HG03520 (cell line): Measurements from ENCODE around the gene SELENBP1.
"Not testable (repeated sequence)": the region's sequence is repeated elsewhere in the genome, so short reads cannot be mapped to it uniquely, and the experiment has no call there.

Experiments
- ATAC-seq: cut with Tn5 transposase; IDR thresholded peaks from one replicate; pipeline ENCODE4 v1.9.1; 2021; ENCODE audit warnings: mild to moderate bottlenecking, moderate library complexity; ENCODE audit not compliant: unreplicated experiment

Gene SELENBP1

DNA sequence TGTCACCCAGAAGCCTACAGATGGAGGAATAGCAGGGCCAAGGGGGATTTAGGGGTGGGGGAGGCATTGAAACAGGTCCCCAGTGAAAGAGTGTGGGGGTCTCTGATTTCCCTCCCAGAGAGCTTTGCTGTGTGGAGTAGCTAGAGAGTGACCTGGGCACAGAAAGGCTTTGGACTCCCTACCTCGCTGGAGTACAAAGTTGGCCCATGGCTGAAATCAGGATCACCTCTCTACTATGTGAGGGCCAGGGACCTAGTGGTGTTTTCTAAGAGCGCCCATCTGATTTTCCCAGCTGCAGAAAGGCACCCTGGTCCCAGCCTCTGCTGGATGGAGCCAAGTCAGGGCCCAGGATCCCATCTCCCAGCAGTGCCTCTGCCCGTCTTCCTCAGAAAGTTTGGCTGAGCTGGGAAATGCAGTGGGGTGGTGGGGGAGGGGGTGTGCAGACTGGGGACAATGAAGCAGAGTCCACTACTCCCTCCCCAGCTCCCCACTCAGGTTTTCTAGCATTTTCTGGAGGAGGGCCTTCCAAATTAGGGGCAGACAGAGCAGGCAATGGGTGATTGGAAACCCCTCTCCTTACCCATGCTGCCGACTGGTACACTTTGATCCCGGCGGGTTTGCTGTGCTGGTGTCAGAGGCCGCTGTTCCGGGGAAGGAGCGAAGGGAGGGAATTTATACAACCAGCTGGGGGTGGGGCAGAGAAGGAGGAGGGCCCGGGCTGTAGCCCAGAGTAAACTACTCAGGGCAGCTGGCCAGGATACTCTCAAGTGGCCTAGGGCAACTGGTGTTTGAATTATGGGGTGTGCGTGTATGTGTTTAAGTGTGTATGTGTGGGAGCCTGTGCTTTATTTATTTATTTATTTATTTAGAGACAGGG lies at the start of gene SELENBP1:
SELENBP1 (minus strand) TSS at position 648 of the 877 bp plus-strand sequence; CDS start at position 584, 64 bp downstream.
- ATAC-seq = no peak

DNA sequence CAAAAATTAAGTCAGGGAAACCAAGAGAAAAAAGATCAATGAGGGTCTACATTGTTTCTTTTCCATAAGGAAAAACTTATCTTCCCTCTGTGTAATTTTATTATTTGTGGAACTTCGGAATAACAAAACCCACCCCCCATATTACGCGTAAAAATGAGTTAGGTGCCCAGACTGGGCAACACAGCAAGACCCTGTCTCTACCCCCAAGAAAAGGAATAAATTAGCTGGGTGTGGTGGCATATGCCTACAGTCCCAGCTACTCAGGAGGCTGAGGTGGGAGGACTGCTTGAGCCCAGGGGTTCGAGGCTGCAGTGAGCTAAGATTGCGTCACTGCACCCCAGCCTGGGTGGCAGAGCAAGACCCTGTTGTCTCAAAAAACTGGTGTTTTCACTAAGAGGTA lies 47.3 kb upstream of the SELENBP1 start:
- no peak for ATAC-seq

DNA sequence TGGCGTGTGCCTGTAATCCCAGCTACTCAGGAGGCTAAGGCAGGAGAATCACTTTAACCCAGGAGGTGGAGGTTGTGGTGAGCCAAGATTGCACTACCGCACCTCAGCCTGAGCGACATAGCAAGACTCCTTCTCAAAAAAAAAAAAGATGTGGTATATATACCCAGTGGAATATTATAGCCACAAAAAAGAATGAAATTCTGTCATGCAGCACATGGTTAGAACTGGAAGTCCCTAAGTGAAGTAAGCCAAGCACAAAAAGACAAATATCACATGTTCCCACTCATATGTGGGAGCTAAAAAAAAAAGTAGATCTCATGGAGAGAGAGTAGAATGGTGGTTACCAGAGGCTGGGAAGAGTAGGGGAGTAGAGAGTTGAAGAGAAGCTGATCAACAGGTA lies 45.6 kb upstream of the SELENBP1 start:
- no peak for ATAC-seq

DNA sequence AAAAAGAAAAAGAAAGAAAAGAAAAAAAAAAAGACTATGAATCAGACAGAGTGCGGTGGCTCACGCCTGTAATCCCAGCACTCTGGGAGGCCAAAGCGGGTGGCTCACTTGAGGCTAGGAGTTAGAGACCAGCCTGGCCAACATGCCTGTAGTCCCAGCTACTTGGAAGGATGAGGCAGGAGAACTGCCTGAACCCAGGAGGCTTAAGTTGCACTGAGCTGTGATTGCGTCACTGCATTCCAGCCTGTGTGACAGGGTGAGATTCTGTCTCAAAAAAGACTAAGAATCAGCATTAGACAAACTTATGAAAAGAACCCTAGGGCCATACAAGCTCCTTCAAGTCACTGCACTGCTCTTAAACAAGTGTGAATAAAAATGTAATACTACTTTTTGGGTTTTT lies 43.7 kb upstream of the SELENBP1 start:
- no peak for ATAC-seq

DNA sequence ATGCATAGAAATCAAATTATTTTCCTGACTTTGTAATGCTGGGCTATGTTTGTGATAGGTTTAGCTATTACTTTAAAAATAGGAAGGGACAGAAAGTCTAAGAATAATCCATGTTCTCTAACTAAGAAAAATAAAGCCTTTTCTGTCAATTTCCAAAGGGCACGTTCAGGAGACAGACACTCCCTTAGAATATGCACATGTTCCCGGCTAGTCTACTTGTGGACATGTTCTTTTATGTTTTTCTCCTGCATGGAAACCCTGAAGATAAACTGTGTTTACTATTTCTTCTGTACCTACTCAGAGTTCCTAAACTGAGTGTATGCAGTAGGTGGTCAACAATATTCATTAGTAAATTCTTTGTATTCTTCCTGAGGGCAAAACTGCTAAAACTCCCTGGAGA lies 39.4 kb upstream of the SELENBP1 start:
- no peak for ATAC-seq

DNA sequence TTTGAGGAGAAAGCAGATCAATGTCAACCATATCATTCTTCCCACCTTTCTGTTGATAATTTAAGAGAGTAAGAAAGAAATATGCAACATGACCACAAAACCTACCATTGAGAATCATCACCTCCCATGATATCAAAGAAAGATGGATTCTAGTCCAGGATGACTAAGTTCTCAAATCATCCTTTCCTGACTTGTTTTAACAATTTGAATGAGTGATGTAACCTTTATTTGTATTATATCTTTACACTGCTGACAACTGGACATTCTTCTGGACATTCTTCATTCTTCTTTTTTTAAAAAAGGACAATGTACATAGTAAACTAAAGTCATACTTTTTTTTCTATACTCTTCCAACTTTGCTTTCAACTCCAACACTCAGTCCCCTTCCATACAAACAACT lies 36.4 kb upstream of the SELENBP1 start:
- ATAC-seq = no peak

DNA sequence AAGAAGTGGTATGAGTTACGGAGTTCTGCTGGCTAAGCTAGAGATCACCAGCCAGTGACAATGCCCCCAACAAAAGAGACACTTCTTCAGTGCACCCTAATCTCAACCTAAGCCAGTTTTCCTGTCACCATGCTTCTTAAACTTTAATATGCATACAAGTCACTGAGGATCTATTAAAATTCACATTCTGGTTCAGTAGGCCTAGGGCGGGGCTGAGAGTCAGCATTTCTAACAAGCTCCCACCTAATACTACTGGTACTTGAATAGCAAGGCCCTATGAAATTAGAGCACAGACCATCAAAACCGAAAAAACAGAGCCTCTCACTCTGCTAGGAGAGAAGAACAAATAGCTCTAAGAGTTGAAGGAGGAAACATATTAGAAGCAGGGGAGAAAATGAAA lies 34.8 kb upstream of the SELENBP1 start:
- no peak for ATAC-seq

DNA sequence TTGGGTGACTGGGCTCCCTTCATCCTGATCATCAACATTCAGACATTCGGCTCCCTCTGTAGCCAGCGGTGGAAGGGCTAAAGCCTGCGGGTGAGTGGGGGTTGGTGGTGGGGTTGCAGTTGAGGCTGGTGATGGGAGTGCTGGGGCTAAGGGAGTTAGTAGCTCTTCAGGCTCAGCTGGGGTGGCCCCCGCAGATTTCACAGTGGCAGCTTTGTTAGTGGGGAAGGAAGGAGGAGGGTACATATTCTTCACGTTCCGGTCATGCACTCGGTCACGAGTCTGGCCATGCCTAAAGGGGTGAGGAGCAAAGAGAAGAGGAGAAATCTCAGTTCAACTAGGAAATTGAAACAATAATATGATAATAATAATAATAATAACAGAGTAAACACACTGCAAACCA lies 33.7 kb upstream of the SELENBP1 start:
- no peak for ATAC-seq

DNA sequence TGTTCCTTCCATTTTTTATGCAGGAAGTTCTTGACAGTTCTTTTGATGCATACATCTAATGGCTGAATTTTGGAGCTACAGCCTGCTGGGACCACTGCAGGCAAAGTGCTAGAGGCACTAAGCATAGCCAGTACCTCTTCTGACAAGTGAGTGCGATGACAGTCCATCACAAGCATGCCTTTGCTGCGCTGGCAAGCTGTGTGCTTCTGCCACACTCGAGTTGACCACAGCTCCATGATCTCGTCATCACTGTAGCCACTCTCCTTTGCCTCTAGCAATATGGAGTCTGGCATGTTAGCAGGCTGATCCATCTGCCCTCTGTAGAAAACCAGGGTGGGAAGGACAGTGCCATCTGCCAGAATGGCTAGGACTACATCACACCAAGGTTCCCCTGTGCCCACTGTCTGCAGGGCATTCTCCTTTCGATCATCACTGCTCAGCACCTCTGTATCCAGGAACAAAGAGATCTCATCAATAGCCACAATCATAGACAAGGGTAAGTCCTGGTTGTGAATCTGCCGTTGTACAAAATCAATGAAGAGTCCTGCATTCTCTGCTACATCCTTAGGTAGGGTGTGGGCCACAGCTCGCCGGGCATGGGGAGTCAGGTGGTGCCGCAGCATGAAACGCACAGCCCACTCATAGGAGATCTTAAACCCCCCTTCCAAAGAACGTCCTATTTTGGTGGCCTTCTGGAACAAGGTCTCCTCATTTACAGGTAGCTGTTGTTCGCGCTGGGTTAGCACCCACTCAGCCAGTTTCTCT lies 32.9 kb upstream of the SELENBP1 start:
- ATAC-seq = no peak

DNA sequence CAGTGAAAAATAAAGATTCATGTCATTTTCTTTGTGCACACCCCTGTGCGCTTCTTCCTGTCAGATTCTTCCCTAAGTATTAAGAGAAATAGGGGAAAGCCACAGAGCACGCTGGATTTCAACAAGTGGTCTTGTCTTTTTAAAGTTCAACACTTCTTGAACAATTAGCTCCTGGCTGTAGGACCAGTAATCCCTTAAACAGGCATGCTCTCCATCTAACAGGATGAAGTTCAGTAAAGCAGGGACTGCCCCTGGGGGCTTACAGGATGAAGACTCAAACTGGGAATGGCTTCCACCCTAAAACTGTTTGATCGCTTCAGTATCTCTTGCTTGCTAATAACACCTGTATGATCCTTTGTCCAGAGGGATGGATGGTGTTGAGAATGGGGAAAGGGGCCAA lies 31.1 kb upstream of the SELENBP1 start:
- ATAC-seq = no peak

DNA sequence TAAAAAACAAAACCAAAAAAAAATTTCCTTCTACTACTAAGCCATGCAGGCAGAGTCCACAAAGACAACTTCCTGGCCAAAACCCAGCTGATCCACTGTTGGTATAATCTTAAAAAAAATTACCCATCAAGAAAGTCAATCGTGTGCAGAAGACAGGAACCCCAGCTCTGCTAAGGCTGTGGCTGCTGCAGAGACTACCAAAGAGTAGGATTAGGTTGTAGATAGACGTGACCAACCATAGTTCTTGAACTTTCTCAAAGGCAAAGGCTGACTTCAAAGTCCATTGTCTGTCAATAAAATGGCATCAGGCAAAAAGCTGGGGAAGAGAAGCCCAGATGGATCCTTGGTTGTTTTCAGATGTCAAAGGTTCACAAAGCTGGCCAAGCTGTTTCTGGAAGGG lies 30.3 kb upstream of the SELENBP1 start:
- no peak for ATAC-seq

DNA sequence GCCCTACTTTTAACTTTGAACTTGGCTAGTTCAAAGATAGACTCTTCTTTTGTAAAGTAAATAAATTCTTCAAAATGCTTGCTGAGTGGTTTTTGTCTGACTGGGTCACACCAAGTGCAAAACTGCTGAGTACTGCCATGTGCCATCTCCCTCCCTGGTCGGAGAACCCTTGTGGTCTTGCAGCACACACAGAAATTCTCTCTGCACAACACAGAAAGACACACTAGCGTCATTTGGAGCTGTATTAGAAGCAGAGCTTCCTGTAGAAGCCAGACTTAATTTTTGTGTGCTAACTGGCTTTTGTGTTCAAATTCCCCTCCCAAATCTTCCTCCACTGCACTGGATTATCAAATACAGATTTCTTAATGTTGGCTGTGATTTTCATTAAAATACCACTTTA lies 29.4 kb upstream of the SELENBP1 start:
- no peak for ATAC-seq

DNA sequence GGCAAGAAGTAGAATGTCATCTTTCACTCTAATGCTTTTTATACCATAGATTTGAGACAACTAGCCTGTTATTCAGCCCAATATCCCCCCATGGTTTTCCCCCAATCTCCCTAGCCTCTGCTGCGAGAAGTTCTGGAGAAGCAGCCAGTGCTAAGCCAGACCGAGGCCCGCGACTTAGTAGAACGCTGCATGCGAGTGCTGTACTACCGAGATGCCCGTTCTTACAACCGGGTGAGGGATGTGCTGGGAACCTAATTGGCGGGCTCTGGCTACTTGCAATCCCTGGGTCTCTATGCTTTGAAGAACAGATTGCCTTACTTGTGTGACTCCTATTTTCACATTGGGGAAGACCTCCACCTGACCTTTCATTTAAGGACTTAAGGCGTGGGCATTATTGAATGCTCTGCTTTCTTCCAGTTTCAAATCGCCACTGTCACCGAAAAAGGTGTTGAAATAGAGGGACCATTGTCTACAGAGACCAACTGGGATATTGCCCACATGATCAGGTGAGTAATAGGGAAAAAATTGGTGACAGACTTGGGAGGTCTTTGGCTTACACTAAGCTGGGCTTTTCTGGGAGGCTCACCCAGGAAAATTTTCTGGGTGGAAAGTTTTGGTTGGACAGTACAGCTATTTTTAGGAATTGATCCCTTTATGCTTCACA lies 28.8 kb upstream of the SELENBP1 start:
- no peak for ATAC-seq

DNA sequence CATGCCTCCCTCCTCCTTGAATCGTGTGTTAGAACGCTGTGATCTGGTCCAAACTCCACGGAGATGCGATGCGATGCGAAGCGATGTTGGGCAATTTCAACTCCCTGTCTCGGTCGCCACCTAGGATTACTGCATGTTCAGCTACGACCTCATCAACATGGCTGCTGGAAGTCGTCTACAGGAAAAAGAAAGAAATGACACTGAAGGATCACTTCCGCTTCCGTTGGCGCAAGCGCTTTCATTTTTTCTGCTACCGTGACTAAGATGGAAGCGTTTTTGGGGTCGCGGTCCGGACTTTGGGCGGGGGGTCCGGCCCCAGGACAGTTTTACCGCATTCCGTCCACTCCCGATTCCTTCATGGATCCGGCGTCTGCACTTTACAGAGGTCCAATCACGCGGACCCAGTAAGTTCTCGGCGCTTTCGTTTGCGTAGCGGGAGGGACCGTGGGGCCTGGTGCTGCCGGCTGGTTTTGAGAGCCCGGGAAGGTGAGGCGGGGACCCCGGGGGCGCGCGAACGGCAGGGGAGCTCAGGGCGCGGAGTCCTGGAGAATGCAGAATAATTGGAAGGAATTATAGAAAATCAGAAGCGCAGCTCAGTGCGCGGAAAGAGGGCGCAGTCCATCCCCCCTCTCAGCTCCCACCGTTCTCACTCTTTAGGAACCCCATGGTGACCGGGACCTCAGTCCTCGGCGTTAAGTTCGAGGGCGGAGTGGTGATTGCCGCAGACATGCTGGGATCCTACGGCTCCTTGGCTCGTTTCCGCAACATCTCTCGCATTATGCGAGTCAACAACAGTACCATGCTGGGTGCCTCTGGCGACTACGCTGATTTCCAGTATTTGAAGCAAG lies 27.0 kb upstream of the SELENBP1 start, which contains the start of gene PSMB4:
PSMB4 (plus strand) TSS at position 250 of the 848 bp plus-strand sequence; CDS start at position 265, 15 bp downstream.
- peak; percentile 86 for ATAC-seq

DNA sequence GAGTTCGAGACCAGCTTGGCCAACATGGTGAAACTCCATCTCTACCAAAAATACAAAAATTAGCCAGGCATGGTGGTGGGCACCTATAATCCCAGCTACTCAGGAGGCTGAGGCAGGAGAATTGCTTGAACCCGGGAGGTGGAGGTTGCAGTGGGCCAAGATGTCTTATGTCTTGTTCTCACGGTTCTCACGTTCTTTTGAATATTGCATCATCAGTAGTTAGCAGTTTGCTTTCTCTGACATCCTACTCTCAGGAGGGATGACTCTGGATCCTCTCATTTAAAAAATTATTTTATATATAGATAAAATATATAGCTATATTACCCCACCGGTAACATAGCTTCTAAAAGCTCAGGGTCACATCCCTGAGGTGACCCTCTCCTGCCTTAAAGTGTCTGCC lies 23.8 kb upstream of the SELENBP1 start:
- not testable (repeated sequence) for ATAC-seq

DNA sequence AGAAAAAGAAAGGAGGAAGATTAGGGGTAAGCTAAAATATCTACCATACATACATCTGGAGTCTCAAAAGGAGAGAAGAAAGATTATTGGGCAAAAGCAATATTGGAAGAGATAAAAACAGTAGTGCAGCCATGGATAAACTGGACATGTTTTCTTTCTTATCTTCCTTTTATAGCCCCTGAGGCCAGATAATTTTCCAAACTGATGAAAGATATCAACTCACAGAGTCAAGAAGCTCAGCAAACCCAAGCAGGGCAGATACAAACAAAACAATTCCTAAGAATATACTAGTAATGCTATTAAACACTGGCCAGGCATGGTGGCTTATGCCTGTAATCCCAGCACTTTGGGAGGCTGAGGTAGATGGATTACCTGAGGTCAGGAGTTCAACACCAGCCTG lies 21.1 kb upstream of the SELENBP1 start:
- ATAC-seq = no peak

DNA sequence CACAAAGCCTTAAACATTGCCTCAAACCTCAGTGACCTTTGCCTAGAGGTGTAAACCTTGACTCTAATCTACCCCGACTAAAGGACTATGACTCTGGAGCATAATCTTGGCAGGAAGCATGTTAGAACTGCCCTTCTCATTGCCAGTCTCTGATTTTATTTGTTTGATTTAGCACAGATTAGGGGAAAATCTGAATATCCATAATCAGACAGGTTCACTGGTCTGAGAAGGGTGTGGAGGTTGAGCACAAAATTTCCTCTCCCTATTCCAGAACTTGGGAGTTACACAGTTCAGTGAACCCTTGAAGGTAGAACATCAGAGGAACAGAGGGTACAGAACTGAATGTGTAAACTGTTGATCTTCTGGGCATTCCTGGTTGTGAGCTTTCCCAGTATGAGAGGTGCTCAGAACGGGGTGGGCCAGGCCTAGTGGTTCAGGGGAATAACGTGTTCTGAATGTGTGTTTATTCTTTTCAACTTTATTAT lies 18.6 kb upstream of the SELENBP1 start:
- no peak for ATAC-seq

DNA sequence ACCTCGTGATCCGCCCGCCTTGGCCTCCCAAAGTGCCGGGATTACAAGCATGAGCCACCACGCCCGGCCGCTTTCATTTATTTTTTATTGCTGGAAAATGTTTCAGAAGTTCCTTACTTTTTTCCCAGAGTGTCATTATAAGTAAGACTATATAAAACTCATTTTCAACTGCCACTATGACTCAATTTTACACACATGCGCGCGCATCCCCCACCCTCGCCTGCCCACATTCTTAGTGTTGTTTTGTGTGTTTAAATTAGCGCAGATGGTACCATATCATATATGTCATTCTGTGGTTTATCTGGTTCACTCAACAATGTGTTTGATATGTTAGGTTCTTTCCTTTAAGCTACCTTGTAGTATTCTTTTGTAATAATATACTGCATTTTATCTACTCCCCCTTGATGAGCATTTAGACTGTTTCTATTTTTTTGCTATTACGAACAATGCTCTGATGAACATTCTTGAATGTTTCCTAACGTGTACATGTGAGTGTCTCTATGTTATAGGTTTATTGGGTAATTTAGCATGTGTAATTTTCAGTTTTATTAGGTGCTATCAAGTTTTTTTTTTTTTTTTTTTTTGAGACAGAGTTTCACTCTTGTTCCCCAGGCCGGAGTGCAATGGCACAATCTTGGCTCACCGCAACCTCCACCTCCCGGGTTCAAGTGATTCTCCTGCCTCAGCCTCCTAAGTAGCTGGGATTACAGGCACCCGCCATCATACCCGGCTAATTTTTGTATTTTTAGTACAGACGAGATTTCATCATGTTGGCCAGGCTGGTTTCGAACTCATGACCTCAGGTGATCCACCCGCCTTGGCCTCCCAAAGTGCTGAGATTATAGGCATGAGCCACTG lies 17.9 kb upstream of the SELENBP1 start:
- ATAC-seq = not testable (repeated sequence)

DNA sequence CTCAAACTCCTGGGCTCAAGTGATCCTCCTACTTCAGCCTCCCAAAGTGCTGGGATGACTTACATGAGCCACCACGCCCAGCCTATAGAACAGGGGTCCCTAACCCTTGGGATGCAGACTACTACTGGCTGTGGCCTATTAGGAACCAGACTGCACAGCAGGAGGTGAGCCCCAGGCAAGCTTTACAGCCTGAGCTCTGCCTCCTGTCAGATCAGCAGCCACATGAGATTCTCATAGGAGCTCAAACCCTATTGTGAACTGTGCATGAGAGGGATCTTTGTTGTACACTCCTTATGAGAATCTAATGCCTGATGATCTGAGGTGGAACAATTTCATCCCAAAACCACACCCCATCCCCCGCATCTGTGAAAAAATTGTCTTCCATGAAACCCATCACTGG lies 13.5 kb upstream of the SELENBP1 start:
- no peak for ATAC-seq
